Measurements from ENCODE around the gene GPALPP1. TPM values are rescaled to one million over a fixed set of nuclear protein-coding genes. Genes with fewer than 3 reads are reported as not detected.

Gene GPALPP1
- polyA plus RNA-seq, 4 donors, result 6.8 to 32.5 (median 10.0) TPM

GRCh38 chr13:44976949-44977583 is 12.3 kb upstream of the GPALPP1 start:
- no peak overlapping the region for H3K27ac ChIP-seq (ENCODE audit: low read depth in 1 of 3, low read length in 2 of 3)
- H3K36me3 ChIP-seq (ENCODE audit: control insufficient read depth in 3 of 3, insufficient read depth in 2 of 3, low read depth in 1 of 3, low read length in 3 of 3), result peaks cover 2 to 17% (median 8%) of the 10 kb centered on the region in 3 donors
- no peak overlapping the region for H3K4me3 ChIP-seq (ENCODE audit: low read depth in 1 of 3, low read length in 3 of 3)
- no peak for FAIRE-seq
- DNase-seq, result no peak
- H3K27me3 ChIP-seq (ENCODE audit: control insufficient read depth in 3 of 3, insufficient read depth in 3 of 3, low read length in 3 of 3), result no peaks in the 10 kb centered on the region
- WGBS, 3 donors, result 46 to 64% (median 51%) methylated on average over 1 of the region's 1 CpG
- no peaks in the 10 kb centered on the region for H3K9me3 ChIP-seq (ENCODE audit: control insufficient read depth in 2 of 2, insufficient read depth in 1 of 2, low read depth in 1 of 2, low read length in 1 of 2)
- H3K4me1 ChIP-seq (ENCODE audit: control insufficient read depth in 3 of 3, insufficient read depth in 2 of 3, low read depth in 1 of 3, low read length in 2 of 3), result no peaks in the 10 kb centered on the region

GRCh38 chr13:44978328-44978727 is 11.0 kb upstream of the GPALPP1 start:
- Histone ChIP-seq H3K9me3 (ENCODE audit: control insufficient read depth in 2 of 2, insufficient read depth in 1 of 2, low read depth in 1 of 2, low read length in 1 of 2) (no peaks in the 10 kb centered on the region), H3K36me3 (ENCODE audit: control insufficient read depth in 3 of 3, insufficient read depth in 2 of 3, low read depth in 1 of 3, low read length in 3 of 3) (peaks cover 2 to 17% (median 8%) of the 10 kb centered on the region in 3 donors), H3K27me3 (ENCODE audit: control insufficient read depth in 3 of 3, insufficient read depth in 3 of 3, low read length in 3 of 3) (no peaks in the 10 kb centered on the region), H3K4me1 (ENCODE audit: control insufficient read depth in 3 of 3, insufficient read depth in 2 of 3, low read depth in 1 of 3, low read length in 2 of 3) (no peaks in the 10 kb centered on the region), H3K27ac (ENCODE audit: low read depth in 1 of 3, low read length in 2 of 3) (no peak overlapping the region), H3K4me3 (ENCODE audit: low read depth in 1 of 3, low read length in 3 of 3) (no peak overlapping the region)
- FAIRE-seq (no peak), DNase-seq (no peak)
- 95 to 100% (median 98%) methylated on average over 1 of the region's 1 CpG for WGBS, 3 donors

GRCh38 chr13:44989941-44990340 is 603 bp downstream of the GPALPP1 start:
- peak in 1 of 2 donors; percentile 6 for DNase-seq
- FAIRE-seq, result no peak
- Histone ChIP-seq H3K4me3 (ENCODE audit: low read depth in 1 of 3, low read length in 3 of 3) (peak overlapping the region; percentile 80 to 98 (median 89)), H3K4me1 (ENCODE audit: control insufficient read depth in 3 of 3, insufficient read depth in 2 of 3, low read depth in 1 of 3, low read length in 2 of 3) (peaks cover 2 to 8% (median 7%) of the 10 kb centered on the region in 3 donors), H3K27ac (ENCODE audit: low read depth in 1 of 3, low read length in 2 of 3) (peak overlapping the region; percentile 74 to 96 (median 92)), H3K36me3 (ENCODE audit: control insufficient read depth in 3 of 3, insufficient read depth in 2 of 3, low read depth in 1 of 3, low read length in 3 of 3) (peaks cover 0 to 5% (median 0%) of the 10 kb centered on the region in 3 donors), H3K27me3 (ENCODE audit: control insufficient read depth in 3 of 3, insufficient read depth in 3 of 3, low read length in 3 of 3) (no peaks in the 10 kb centered on the region), H3K9me3 (ENCODE audit: control insufficient read depth in 2 of 2, insufficient read depth in 1 of 2, low read depth in 1 of 2, low read length in 1 of 2) (no peaks in the 10 kb centered on the region)
- 3 to 7% (median 3%) methylated on average over 10 of the region's 10 CpGs for WGBS, 3 donors

- Histone ChIP-seq H3K27ac (ENCODE audit: low read depth in 1 of 3, low read length in 2 of 3) (no peak overlapping the region), H3K36me3 (ENCODE audit: control insufficient read depth in 3 of 3, insufficient read depth in 2 of 3, low read depth in 1 of 3, low read length in 3 of 3) (peaks cover 0 to 16% (median 4%) of the 10 kb centered on the region in 3 donors), H3K4me3 (ENCODE audit: low read depth in 1 of 3, low read length in 3 of 3) (no peak overlapping the region), H3K27me3 (ENCODE audit: control insufficient read depth in 3 of 3, insufficient read depth in 3 of 3, low read length in 3 of 3) (no peaks in the 10 kb centered on the region), H3K9me3 (ENCODE audit: control insufficient read depth in 2 of 2, insufficient read depth in 1 of 2, low read depth in 1 of 2, low read length in 1 of 2) (no peaks in the 10 kb centered on the region), H3K4me1 (ENCODE audit: control insufficient read depth in 3 of 3, insufficient read depth in 2 of 3, low read depth in 1 of 3, low read length in 2 of 3) (no peaks in the 10 kb centered on the region)
- DNase-seq (no peak), FAIRE-seq (no peak)
Observed at GRCh38 chr13:45003417-45003816, 14.1 kb downstream of the GPALPP1 start.

- no peak overlapping the region for H3K4me3 ChIP-seq (ENCODE audit: low read depth in 1 of 3, low read length in 3 of 3)
- no peaks in the 10 kb centered on the region for H3K27me3 ChIP-seq (ENCODE audit: control insufficient read depth in 3 of 3, insufficient read depth in 3 of 3, low read length in 3 of 3)
- H3K4me1 ChIP-seq (ENCODE audit: control insufficient read depth in 3 of 3, insufficient read depth in 2 of 3, low read depth in 1 of 3, low read length in 2 of 3), result no peaks in the 10 kb centered on the region
- peaks cover 0 to 16% (median 4%) of the 10 kb centered on the region in 3 donors for H3K36me3 ChIP-seq (ENCODE audit: control insufficient read depth in 3 of 3, insufficient read depth in 2 of 3, low read depth in 1 of 3, low read length in 3 of 3)
- no peak overlapping the region for H3K27ac ChIP-seq (ENCODE audit: low read depth in 1 of 3, low read length in 2 of 3)
- no peaks in the 10 kb centered on the region for H3K9me3 ChIP-seq (ENCODE audit: control insufficient read depth in 2 of 2, insufficient read depth in 1 of 2, low read depth in 1 of 2, low read length in 1 of 2)
- no peak for DNase-seq
- no peak for FAIRE-seq
- 91 to 95% (median 93%) methylated on average over 2 of the region's 2 CpGs for WGBS, 3 donors
Observed at GRCh38 chr13:45004096-45004495, 14.8 kb downstream of the GPALPP1 start.

GRCh38 chr13:45007225-45007624 is 17.9 kb downstream of the GPALPP1 start:
- DNase-seq (no peak), FAIRE-seq (no peak)
- H3K4me3 ChIP-seq (ENCODE audit: low read depth in 1 of 3, low read length in 3 of 3), result no peak overlapping the region
- no peak overlapping the region for H3K27ac ChIP-seq (ENCODE audit: low read depth in 1 of 3, low read length in 2 of 3)
- peaks cover 0 to 14% (median 3%) of the 10 kb centered on the region in 3 donors for H3K36me3 ChIP-seq (ENCODE audit: control insufficient read depth in 3 of 3, insufficient read depth in 2 of 3, low read depth in 1 of 3, low read length in 3 of 3)
- no peaks in the 10 kb centered on the region for H3K4me1 ChIP-seq (ENCODE audit: control insufficient read depth in 3 of 3, insufficient read depth in 2 of 3, low read depth in 1 of 3, low read length in 2 of 3)
- no peaks in the 10 kb centered on the region for H3K9me3 ChIP-seq (ENCODE audit: control insufficient read depth in 2 of 2, insufficient read depth in 1 of 2, low read depth in 1 of 2, low read length in 1 of 2)
- no peaks in the 10 kb centered on the region for H3K27me3 ChIP-seq (ENCODE audit: control insufficient read depth in 3 of 3, insufficient read depth in 3 of 3, low read length in 3 of 3)

- FAIRE-seq (no peak), DNase-seq (no peak)
- H3K9me3 ChIP-seq (ENCODE audit: control insufficient read depth in 2 of 2, insufficient read depth in 1 of 2, low read depth in 1 of 2, low read length in 1 of 2), result no peaks in the 10 kb centered on the region
- no peaks in the 10 kb centered on the region for H3K27me3 ChIP-seq (ENCODE audit: control insufficient read depth in 3 of 3, insufficient read depth in 3 of 3, low read length in 3 of 3)
- 96 to 100% (median 100%) methylated on average over 1 of the region's 1 CpG for WGBS, 3 donors
- no peaks in the 10 kb centered on the region for H3K4me1 ChIP-seq (ENCODE audit: control insufficient read depth in 3 of 3, insufficient read depth in 2 of 3, low read depth in 1 of 3, low read length in 2 of 3)
- no peak overlapping the region for H3K27ac ChIP-seq (ENCODE audit: low read depth in 1 of 3, low read length in 2 of 3)
- H3K36me3 ChIP-seq (ENCODE audit: control insufficient read depth in 3 of 3, insufficient read depth in 2 of 3, low read depth in 1 of 3, low read length in 3 of 3), result peaks cover 0 to 11% (median 2%) of the 10 kb centered on the region in 3 donors
- no peak overlapping the region for H3K4me3 ChIP-seq (ENCODE audit: low read depth in 1 of 3, low read length in 3 of 3)
Observed at GRCh38 chr13:45007823-45008222, 18.5 kb downstream of the GPALPP1 start.

GRCh38 chr13:45011198-45011597 is 21.9 kb downstream of the GPALPP1 start:
- DNase-seq (no peak), FAIRE-seq (no peak)
- H3K27me3 ChIP-seq (ENCODE audit: control insufficient read depth in 3 of 3, insufficient read depth in 3 of 3, low read length in 3 of 3), result no peaks in the 10 kb centered on the region
- H3K36me3 ChIP-seq (ENCODE audit: control insufficient read depth in 3 of 3, insufficient read depth in 2 of 3, low read depth in 1 of 3, low read length in 3 of 3), result peaks cover 2 to 12% (median 3%) of the 10 kb centered on the region in 3 donors
- 96 to 97% (median 97%) methylated on average over 6 of the region's 6 CpGs for WGBS, 3 donors
- H3K9me3 ChIP-seq (ENCODE audit: control insufficient read depth in 2 of 2, insufficient read depth in 1 of 2, low read depth in 1 of 2, low read length in 1 of 2), result no peaks in the 10 kb centered on the region
- no peaks in the 10 kb centered on the region for H3K4me1 ChIP-seq (ENCODE audit: control insufficient read depth in 3 of 3, insufficient read depth in 2 of 3, low read depth in 1 of 3, low read length in 2 of 3)
- no peak overlapping the region for H3K4me3 ChIP-seq (ENCODE audit: low read depth in 1 of 3, low read length in 3 of 3)
- H3K27ac ChIP-seq (ENCODE audit: low read depth in 1 of 3, low read length in 2 of 3), result no peak overlapping the region

- Histone ChIP-seq H3K36me3 (ENCODE audit: control insufficient read depth in 3 of 3, insufficient read depth in 2 of 3, low read depth in 1 of 3, low read length in 3 of 3) (peaks cover 2 to 26% (median 4%) of the 10 kb centered on the region in 3 donors), H3K9me3 (ENCODE audit: control insufficient read depth in 2 of 2, insufficient read depth in 1 of 2, low read depth in 1 of 2, low read length in 1 of 2) (no peaks in the 10 kb centered on the region), H3K4me1 (ENCODE audit: control insufficient read depth in 3 of 3, insufficient read depth in 2 of 3, low read depth in 1 of 3, low read length in 2 of 3) (no peaks in the 10 kb centered on the region), H3K4me3 (ENCODE audit: low read depth in 1 of 3, low read length in 3 of 3) (no peak overlapping the region), H3K27me3 (ENCODE audit: control insufficient read depth in 3 of 3, insufficient read depth in 3 of 3, low read length in 3 of 3) (no peaks in the 10 kb centered on the region), H3K27ac (ENCODE audit: low read depth in 1 of 3, low read length in 2 of 3) (no peak overlapping the region)
- no peak for DNase-seq
- FAIRE-seq, result no peak
- WGBS, 3 donors, result 84 to 93% (median 89%) methylated on average over 2 of the region's 2 CpGs
Observed at GRCh38 chr13:45015300-45015699, 26.0 kb downstream of the GPALPP1 start.
